Inferior parietal cortex (tissue), 1 donor: ENCODE data around the gene FKBP1A.

ENCODE experiments used
- DNase-seq: peaks from one replicate; pipeline ENCODE4 v3.0.0-alpha.2; 2016; ENCODE audit errors: extremely low spot score

FKBP1A gene

GRCh38 chr20:1319051-1319450 lies 73.8 kb downstream of the FKBP1A start:
- DNase-seq: no peak
